NCI-H2107 (cell line): ENCODE measurements around the gene PLCD3.

ENCODE experiments used
- DNase-seq: peaks from one replicate; lab custom pipeline; 2025; lab: John Stamatoyannopoulos, UW

PLCD3 gene

GRCh38 chr17:45101883-45102811, 30.2 kb downstream of the PLCD3 start:
- DNase-seq: no peak

- DNase-seq: no peak
These were observed 30.8 kb downstream of the PLCD3 start for GRCh38 chr17:45101546-45101882.

- DNase-seq: peak; percentile 11
These were observed 33.3 kb downstream of the PLCD3 start for GRCh38 chr17:45098869-45099616.

- DNase-seq: no peak
These were observed 34.0 kb downstream of the PLCD3 start for GRCh38 chr17:45098081-45098868.

- no peak for DNase-seq
These were observed 35.4 kb downstream of the PLCD3 start for GRCh38 chr17:45096926-45097325.

- DNase-seq: no peak
These were observed 36.2 kb downstream of the PLCD3 start for GRCh38 chr17:45096141-45096540.

GRCh38 chr17:45093444-45094110, 38.7 kb downstream of the PLCD3 start:
- DNase-seq: no peak

GRCh38 chr17:45092911-45093430, 39.3 kb downstream of the PLCD3 start:
- no peak for DNase-seq

GRCh38 chr17:45091778-45092425, 40.4 kb downstream of the PLCD3 start:
- no peak for DNase-seq

- no peak for DNase-seq
These were observed 41.6 kb downstream of the PLCD3 start for GRCh38 chr17:45090711-45091110.

GRCh38 chr17:45088741-45089140, 43.6 kb downstream of the PLCD3 start:
- no peak for DNase-seq

- no peak for DNase-seq
These were observed 44.3 kb downstream of the PLCD3 start for GRCh38 chr17:45087978-45088377.

GRCh38 chr17:45087504-45087975, 44.8 kb downstream of the PLCD3 start:
- DNase-seq: no peak

GRCh38 chr17:45086865-45087503, 45.3 kb downstream of the PLCD3 start:
- DNase-seq: no peak

GRCh38 chr17:45086391-45086790, 45.9 kb downstream of the PLCD3 start:
- DNase-seq: no peak

- no peak for DNase-seq
These were observed 51.1 kb downstream of the PLCD3 start for GRCh38 chr17:45081047-45081703.

GRCh38 chr17:45077643-45078042, 54.7 kb downstream of the PLCD3 start:
- no peak for DNase-seq

- DNase-seq: no peak
These were observed 58.8 kb downstream of the PLCD3 start for GRCh38 chr17:45073414-45074070.

GRCh38 chr17:45070809-45071208, 61.5 kb downstream of the PLCD3 start:
- no peak for DNase-seq
